Fibroblast of upper back skin (primary cell): ENCODE data around the gene HDLBP.
A peak's percentile ranks its signal among the peaks of the same experiment; 100 is the strongest.

Source experiments
- DNase-seq: peaks from one replicate; pipeline ENCODE4 v3.0.0-alpha.2; 2013

Gene HDLBP

DNA sequence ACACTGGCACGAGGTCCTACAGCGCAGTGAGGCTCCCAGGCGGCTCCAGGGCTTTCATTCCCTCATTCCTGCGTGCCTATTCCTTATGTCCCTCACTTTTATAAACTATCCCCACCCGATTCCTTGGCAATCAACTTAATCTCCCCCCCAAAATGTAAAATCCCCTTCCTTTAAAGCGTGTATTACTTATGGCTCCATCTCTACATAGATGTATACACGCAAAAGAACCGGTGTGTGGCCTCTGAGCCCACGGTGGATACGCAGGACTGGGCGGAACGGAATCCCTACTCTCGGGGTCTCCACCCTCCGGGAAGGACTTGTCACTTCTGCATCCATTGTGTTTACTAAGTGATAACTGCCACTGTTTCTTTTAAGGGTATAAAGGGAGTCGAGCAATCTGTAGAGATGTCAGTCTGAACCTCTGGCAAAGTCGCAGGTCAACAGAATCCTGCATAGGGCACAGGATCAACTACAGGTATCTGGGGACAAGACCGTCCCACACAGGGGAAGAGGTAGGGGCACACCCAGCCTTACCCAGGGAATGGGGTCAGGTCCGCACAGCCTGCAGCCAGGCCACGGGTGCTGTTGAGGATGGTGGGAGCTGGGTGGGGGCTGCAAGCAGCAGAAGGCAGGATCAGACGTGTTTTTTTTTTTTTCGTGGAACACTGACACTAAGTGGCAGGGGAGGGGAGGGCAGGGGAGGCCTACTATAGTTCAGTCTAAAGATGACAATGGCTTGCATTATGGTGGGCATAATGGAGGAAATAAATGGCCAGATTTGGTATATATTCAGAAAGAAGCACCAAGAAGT is 42.1 kb downstream of the HDLBP start:
- no peak for DNase-seq

DNA sequence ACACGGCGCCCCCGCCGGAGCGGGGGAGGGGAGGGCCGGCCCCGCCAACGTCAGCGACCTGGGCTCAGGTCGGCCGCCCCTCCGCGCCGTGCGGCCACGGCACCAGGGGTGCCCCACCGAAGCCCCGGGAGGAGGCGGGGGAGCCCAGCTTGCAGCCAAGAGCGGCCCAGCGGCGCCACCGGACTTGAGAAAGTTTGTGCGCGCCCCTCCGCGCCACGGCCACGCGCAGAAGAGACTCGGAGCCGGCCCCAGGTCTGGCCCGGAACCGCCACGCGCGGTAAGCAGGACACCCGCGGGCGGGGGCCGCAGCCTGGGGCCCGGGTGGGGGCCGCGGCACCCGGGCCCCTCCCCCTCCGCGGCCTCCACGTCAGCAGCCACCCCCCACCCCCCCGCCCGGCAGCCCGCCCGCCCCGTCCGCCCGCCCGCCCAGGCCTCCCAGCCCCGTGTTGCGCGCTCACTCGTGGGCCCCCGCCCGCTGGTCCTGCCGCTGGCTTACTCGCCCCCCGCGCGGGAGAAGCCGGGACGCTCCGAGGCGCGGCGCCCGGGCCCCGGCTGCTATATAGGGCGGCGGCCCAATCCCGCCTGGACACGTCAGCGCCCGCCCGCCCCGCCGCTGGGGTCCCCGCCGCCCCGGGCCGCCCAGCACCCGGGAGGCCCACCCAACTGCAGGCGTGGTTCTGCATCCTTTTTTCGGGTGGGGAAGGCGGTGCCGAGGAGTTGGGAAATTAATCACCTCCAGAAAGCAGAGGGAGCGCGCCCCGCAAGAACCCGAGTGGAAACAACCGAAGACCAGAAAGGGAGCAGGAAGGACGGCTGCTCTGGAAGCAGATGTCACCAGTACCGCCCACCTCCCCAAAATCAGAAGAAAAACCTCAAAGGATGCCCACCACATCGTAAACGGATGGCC is 42.9 kb downstream of the HDLBP start:
- DNase-seq: peak; percentile 78

DNA sequence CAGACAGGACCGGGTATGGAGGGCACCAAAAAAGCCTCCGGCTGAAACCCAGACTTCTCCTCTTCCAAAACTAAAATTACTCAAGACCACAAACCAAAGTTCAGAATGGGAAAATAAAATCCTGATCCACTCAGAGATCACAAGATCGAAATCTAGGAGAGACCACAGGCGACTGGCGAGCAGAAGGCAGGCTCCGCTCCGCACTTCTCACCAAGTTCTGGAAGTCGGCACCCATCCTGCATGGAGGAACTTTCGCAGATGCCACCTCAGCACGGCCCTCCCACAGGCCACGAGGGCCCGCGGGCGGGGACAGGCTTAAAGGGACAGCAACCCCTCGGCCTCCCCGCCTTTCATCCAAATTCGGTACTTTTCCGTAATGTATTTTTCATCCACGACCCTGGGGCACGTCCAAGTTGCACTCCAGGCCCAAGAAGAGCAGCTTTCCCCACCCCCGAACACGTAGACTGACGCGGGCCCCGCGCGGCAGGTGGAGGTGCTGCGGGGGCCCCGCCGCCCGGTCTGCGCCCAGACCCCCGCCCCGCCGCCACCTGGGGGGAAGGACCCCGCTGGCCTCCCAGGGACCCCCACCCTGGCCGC is 43.7 kb downstream of the HDLBP start:
- DNase-seq: peak; percentile 76

DNA sequence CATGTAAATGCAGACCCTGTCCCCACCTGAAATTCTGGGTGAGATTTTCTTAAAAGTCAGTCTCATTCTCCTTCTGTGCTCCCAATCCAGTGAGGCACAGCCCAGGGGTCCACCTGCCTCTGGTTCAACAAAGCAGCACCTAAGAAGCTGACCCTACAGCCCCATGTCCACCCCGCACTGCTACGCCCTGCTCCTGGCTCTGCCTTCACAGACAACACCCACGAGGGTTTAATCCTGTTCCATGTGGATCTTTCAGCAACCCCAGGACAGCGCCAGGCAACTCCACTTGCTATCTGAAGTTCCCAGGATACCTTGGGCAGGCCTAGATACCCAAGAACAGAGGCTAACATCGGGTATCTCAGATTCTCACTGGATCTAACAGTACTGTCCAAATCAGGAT is 44.9 kb downstream of the HDLBP start:
- DNase-seq: no peak

DNA sequence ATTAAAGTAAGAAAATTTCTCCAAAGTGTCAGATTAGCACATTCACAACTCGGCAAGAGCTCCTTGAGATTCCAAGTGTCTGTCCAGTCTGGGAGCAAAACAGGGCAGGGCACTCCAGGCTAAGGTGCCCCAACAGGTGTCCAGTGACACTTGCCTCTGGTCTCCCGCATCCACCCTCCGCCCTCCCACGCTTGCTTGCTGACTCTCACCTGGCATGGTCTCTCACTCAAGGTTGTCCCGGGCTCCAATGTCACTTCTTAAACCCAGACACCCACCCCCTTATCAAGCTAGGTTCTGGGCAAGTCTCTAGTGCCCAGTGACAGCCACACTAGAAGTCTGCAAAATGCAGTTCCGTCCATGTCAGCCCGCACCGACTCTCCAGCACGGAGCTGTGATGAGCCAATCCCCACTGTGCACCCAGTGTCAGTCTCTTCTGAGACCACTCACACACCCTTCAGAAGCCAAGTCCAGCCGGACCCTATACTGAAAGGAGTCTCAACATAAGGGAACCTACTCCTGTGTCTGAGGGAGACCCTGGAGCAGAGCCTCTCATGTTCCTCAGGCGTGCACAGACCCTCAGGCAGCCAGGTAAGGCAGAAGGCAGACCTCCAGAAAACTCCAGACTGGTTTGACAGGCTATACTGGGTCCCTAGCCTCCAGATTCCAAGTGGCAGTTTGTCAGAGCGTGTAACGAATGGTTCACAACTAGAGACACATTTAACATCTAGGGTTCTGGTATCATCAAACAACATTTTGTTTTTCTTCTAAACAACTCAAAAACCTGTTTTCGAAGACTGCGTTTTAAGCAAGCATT is 45.6 kb downstream of the HDLBP start:
- DNase-seq: no peak

DNA sequence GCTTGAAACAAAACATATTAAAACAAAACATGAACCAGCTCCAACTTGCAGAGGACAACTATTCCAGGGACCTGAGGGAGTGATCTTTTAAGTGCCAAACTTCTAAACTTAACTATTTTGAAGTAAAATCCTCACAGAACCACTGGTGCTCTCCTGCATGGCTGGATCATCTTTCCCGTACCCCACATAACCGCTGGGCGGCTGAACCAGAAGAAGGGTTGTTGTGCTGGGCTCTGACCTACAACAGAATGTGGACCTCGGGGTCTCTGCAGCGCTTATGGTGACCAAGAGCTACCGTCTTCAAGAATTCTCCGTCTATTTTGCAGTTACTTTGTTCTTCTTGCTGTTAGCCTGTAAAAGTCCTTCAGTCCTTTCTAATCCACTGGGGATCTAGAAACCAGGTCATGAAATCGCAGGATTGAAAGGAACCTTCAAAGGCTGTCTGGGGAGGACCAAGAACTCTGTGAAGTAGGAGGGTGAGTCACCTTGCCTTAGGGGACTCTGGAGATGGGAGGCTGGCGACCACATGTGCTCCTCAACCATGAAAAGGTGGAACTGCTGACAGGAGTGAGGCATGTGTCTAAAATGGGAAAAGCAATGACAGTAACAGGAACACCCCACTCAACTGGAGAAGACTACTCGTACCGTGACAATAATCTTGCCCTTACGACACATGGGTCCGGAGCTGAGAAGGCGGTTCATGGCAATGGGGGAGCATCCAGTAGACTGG is 46.6 kb downstream of the HDLBP start:
- peak; percentile 41 for DNase-seq

DNA sequence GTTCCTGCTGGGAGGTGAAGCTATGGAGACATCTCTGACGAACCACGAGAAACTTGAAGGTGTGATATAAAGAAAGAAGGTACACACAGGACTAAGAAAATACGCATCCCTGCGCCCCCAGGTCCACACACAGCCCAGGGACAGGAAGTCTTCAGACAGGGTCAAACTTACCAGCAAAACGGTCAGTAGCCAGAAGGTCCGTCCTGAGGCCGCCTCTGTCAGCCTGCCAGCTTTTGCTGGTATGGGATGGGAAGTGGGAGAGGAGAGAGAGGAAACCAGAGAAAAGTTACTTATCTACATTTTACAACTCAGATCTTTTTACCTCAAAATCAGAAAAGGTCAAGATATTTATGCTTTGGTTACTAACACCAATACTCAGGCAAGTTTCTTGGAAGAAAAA is 47.2 kb downstream of the HDLBP start:
- no peak for DNase-seq

DNA sequence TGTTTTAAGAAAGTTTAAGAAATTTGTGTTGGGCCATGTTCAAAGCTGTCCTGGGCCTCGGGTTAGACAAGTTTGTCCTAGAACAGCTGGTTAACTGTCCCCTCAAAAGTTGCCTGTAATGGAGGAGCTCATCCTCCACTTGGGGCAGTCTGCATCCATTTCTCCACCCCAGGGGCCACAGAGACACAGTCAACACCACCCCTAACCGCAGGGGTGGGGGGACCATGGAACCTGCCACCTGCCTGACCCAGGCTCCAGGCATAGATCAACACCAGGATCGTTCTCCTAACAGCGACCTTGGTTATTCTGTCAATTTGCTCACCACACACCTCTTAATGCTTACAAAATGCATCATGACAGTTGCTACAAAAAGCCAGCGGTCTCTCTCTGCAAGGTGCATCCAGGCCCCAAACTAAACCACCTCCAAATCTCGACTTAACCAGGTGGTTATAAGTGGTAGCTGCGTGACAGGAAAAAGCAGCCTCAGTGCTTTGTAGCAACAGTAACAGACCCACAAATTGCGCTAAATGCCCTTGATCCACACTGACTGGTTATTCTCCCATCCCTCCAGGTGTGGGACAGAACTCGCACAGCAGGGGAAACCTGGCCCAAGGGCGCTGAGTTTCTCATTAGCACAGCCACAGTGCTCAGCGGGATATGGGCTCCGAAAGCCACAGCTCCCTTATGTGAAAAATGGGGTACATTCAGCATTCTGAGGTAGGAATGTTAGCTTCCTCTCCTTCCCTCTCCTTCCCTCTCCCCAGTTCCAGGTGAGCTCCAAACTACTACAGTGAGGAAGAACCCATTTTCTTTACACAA is 48.0 kb downstream of the HDLBP start:
- no peak for DNase-seq

DNA sequence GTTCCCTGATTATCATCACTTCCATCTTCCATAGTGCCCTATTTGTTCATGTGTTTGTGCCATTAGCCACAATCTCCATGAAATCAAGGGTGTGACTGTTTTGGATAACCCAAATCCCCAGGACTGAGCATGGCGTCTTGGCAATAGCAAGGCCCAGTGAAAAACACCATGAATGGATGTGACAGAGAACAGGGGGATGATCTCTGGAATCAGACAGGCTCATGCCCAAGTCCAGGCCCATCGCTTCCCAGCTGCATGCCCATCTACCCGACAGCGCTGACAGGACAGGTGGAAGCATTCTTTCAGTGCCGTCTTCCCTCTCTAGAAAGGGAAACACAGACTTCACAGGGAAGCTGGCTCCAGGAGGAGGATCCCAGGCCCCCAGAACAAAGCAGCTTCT is 50.0 kb downstream of the HDLBP start:
- no peak for DNase-seq

DNA sequence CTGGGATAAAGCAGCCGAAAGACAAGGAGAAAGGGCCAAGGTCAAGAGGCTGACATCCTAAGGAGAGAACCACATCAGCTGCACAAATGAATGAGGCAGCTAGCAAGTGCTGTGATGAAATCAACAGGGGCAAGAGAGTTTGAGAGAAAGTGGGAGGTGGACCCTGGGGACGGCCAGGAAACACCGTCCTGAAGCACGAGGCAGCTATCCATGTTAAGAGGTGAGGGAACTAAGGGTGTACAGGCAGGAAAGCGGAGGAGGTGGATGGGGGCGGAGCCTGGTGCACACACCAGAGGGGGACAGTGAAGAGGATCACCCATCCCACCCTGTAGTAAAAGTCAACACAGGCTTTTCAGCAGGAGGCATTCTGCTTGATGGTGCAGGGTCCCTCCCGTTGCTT is 52.4 kb downstream of the HDLBP start:
- no peak for DNase-seq

DNA sequence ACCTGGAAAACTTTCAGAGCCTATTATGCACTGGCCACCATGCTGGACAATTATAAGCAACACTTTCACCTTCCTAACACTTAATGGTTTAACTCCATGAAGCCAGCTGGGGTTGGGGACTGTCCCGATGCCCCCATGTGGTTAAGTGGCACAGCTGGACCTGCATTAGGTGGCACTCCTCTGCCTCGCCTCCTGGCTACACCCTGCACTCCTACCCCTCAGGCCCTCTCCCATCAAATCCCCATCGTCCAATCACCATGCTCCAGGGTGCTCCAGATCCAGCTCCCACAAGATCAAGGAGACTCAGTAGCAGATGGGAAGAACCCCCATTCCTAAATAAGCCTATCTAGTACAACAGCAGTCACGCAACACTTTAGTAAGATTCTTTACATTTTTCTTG is 53.8 kb downstream of the HDLBP start:
- no peak for DNase-seq

DNA sequence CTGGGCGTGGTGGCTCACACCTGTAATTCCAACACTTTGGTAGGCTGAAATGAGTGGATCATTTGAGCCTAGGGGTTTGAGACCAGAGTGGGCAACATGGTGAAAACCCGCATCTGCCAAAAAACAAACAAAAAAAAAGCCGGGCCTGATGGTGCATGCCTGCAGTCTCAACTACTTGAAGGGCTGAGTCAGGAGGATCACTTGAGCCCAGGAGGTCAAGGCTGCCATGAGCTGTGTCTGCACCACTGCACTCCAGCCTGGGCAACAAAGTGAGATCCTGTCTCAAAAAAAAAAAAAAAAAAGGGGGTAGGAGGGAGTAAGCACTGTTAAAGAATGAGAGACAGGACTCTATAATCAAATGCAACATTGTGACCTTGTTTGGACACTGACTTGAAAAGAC is 54.6 kb downstream of the HDLBP start:
- DNase-seq: no peak

DNA sequence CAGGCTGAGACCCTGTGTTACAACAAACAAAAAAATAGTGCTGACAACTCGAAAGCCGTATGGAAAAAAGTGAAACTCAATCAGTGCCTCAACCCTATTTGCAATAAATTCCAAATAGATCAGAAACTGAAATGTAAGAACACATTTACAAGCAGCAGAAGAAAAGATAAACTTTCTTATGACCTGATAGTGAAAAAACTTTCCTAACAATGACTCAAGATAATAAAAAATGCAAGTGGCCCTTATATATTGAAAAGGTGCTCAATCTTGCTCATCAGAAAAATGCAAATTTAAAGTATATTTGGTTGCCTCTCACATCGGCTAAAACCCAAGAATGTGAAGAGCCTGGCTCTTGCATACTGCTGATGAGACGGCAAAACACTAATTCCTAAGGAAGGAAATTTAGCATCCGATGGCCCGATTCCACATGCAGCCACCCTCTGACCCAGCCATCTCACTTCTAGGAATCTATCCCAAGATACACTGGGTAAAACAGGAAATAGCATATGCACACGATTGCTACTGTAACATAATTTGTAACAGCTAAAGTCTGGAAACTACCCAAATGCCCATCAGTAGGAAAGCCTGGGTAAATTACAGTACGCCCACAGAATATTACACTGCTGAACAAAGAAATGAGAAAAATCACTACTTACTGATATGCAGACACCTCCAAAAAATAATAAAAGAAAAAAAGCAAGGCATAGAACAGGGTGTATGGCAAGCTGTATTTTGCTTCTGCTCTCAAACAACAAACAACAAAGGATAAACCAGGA is 56.8 kb downstream of the HDLBP start:
- DNase-seq: no peak

DNA sequence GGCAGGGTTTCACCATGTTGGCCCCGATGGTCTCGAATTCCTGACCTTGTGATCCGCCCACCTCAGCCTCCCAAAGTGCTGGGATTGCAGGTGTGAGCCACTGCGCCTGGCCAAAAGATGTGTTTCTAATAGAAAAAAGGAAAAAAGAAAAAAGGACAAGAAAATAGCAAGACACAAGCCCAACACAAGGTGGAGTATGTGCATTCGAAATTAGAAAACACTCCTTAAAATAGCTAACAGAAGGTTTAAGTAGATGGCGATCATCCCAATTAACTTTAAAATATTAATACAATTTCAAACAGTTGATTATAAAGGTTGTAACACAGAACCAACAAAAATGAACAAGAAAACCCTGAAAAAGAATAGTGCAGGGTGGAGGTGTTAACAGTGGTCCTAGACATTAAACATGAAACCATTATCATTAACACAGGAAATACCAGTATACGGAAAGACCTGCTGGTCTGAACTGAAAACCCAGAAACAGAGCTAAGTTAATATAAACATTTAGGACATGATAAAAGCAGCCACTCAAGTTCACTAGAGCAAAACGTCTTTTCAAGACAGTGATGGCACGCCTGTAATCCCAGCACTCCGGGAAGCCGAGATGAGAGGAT is 57.9 kb downstream of the HDLBP start:
- DNase-seq: no peak

DNA sequence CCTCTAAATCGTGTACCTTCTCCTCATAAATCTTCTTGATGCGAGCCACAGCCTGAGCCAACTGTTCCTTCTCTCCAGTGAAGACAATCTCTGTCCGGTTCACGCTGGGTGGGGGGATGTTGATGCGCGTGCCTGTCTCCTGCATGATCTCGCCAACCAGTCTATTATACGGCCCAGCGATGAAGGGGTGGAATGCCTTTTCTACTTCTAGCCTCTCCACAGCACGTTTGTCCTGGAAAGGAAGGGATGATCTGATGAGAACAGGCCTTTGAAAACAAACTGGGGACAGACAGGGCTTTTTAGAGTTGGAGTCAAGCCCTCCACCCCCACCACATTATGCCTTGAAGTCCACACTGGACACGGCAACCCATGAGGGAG is 59.3 kb downstream of the HDLBP start:
- no peak for DNase-seq

DNA sequence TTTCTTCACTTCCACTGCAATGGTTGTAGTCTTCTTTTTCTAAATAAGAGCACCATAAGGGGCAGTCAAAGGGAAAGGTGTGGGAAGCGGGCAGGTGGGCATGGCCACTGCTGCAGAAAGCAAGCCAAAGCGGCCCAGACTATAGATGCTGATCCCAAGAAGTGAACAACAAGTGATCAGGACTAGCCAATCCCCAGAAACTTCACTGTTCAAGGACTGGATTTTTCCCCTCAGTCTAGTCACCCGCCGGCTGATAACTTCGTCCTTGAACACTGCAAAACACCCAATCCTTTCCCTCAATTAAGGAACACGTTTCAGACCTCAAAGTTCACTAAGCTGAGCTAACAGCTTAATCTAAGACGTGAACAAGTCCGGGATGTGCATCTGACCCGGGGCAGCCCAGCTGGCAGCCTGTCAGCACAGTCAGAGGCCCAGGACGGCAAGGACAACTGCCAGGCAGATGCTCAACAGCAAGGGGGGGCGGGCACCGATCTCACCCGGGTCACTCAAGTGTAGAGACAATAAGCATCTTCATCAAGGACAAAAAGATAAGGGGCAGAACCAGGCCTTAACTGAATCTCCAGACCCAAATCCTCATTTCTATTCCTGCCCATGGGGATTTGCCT is 59.8 kb downstream of the HDLBP start:
- no peak for DNase-seq

DNA sequence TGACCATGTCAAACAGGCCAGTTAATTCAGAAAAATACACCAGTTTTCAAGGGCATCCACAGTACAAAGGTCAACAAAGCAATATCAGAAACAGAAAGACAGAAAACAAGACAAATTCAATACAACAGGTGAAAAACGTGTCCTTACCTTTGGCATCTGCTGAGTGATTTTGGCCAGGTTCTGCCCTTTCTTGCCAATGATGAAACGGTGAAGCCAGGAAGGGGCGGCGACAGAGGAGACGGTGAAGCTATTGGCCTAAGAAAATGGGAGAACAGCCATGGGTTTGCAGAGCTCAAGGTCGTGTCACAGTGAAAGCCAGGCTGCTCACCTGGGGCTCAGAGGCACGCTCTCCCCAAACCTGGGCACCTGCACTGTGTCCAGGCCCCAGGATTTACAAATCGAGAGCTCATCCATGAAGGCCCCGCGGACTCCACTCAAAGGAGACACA is 60.5 kb downstream of the HDLBP start:
- DNase-seq: no peak

DNA sequence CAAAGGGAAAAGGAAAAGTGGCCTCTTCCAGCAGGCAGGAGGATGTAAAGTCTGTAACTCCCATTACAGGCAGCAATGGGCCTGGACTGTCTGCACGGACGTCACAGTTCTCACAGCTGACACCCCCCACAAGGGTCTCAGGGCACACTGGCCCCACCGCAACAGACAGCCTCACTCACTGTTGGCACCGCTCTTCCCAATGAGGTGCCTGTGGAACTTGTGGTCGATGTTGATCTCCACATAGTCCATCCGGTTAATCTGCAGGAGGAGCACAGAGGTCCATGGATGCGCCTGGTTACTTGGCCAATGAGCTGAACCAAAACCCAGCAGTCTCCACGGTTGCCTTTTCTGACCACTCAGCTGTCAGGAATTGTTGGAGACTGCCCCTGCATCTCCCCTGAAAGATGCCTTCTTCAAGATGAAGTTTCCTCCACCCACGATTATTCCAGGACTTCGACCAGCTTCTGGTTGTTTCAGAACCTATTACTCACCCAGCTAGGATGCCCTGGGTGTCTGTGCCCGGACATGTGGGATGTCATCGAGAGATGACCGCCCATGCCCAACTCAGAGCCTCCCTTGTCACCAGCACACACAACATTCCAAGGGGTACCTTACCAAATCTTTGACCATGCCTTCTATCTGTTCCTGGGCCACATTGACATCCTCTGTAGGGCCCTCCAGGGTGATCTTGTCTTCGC is 62.5 kb downstream of the HDLBP start:
- no peak for DNase-seq

DNA sequence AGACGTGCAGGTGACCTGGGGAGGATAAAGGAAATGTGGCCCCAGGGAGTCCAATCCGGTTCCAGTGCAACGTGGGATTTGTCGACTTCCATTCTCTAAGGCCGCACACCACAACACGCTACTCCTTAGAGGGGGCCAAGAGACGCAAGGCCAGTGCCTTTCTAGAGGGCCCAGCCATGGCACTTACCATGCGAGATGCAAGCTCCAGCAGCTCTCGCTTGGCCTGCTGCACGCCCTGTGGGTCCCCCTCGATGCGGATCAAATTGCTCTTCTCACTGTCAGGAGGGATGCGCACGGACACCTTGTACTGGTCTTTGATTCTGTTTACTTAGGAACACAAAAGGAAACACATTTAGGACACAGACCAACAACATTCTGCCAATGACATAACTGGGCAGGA is 65.8 kb downstream of the HDLBP start:
- no peak for DNase-seq
